ENCODE data around the gene MUSK. TPM values are rescaled to one million over a fixed set of nuclear protein-coding genes. Genes with fewer than 3 reads are reported as not detected.
"Not testable (repeated sequence)": the region's sequence is repeated elsewhere in the genome, so short reads cannot be mapped to it uniquely, and the experiment has no call there.

Gene MUSK
- total RNA-seq, 1 donor from 2014 or later: 0.24 TPM

DNA sequence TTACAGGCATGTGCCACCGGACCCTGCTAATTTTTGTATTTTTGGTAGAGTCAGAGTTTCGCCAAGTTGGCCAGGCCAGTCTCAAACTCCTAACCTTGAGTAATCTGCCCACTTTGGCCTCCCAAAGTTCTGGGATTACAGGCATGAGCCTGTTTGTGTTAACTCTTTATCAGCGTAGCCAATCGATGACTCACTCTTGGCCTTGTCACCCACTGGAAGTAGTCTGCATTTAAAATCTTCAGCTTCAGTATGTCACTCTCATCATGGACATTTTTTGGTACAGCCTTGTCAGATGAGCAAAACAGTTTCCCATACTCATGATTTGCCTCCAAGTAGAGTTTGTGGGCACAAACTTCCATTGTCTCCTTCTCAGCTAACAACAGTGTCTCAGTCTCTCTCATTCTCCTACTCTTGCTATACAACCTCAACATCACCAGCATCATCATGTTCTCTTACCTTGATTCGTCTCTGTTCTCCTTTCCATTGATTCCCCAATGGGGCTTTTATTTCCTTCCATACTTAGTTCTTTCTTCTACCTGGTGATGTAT is 22.5 kb downstream of the MUSK start:
- no peaks in the 10 kb centered on the region for H4K20me1 ChIP-seq (ENCODE audit: low read depth)
- H3K79me2 ChIP-seq (ENCODE audit: low read depth): no peaks in the 10 kb centered on the region
- Mint-ChIP-seq H3K4me3 (no peak overlapping the region), H3K27me3 (ENCODE audit: insufficient read depth, low read depth) (peaks cover 5% of the 10 kb centered on the region), H3K27ac (no peak overlapping the region), H3K36me3 (peaks cover 2% of the 10 kb centered on the region), H3K9me3 (no peaks in the 10 kb centered on the region), H3K4me1 (no peaks in the 10 kb centered on the region)
- no peaks in the 10 kb centered on the region for H3K36me3 ChIP-seq
- no peak overlapping the region for H3K4me2 ChIP-seq
- no peak overlapping the region for H3K4me3 ChIP-seq
- TF ChIP-seq, protein P1, sequence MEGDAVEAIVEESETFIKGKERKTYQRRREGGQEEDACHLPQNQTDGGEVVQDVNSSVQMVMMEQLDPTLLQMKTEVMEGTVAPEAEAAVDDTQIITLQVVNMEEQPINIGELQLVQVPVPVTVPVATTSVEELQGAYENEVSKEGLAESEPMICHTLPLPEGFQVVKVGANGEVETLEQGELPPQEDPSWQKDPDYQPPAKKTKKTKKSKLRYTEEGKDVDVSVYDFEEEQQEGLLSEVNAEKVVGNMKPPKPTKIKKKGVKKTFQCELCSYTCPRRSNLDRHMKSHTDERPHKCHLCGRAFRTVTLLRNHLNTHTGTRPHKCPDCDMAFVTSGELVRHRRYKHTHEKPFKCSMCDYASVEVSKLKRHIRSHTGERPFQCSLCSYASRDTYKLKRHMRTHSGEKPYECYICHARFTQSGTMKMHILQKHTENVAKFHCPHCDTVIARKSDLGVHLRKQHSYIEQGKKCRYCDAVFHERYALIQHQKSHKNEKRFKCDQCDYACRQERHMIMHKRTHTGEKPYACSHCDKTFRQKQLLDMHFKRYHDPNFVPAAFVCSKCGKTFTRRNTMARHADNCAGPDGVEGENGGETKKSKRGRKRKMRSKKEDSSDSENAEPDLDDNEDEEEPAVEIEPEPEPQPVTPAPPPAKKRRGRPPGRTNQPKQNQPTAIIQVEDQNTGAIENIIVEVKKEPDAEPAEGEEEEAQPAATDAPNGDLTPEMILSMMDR (IDR thresholded peaks at IDR 0.05): no peak
- TF ChIP-seq EZH2 (IDR thresholded peaks at IDR 0.05): no peak
- no peak for TF ChIP-seq EZH2phosphoT487 (IDR thresholded peaks at IDR 0.05)
- H2AFZ ChIP-seq (replicated peaks): peak overlapping the region; percentile 4
- no peak overlapping the region for H3K27ac ChIP-seq
- no peaks in the 10 kb centered on the region for H3K27me3 ChIP-seq
- no peaks in the 10 kb centered on the region for H3K4me1 ChIP-seq
- no peak for DNase-seq (ENCODE audit: low spot score)
- no peaks in the 10 kb centered on the region for H3K9me3 ChIP-seq (ENCODE audit: low read depth)
- H3K9ac ChIP-seq: no peak overlapping the region
- peaks cover 11% of the 10 kb centered on the region for H3F3A ChIP-seq (ENCODE audit: low read depth)

DNA sequence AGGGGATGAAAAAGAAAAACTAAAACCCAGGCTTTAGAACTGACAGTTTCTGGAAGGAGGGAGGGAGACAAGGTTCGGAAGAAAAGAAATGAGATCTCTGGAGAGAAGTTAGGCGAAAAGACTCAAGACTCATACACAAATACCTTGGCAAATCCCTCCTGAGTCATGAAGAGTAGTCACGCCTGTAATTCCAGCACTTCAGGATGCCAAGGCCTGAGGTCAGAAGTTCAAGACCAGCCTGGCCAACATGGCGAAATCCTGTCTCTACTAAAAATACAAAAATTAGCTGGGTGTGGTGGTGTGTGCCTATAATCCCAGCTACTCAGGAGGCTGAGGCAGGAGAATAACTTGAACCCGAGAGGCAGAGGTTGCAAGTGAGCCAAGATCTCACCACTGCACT is 27.3 kb downstream of the MUSK start:
- not testable (repeated sequence) for H3K79me2 ChIP-seq (ENCODE audit: low read depth); H3K4me1 ChIP-seq; H3F3A ChIP-seq (ENCODE audit: low read depth); H3K4me3 Mint-ChIP-seq; H3K4me3 ChIP-seq; H3K9me3 Mint-ChIP-seq; H3K27me3 Mint-ChIP-seq (ENCODE audit: insufficient read depth, low read depth); H3K9me3 ChIP-seq (ENCODE audit: low read depth); H3K27ac ChIP-seq; H3K4me2 ChIP-seq; H2AFZ ChIP-seq (replicated peaks); H3K27ac Mint-ChIP-seq; H3K27me3 ChIP-seq; H3K36me3 ChIP-seq; H3K36me3 Mint-ChIP-seq; H3K9ac ChIP-seq; DNase-seq (ENCODE audit: low spot score); H3K4me1 Mint-ChIP-seq; H4K20me1 ChIP-seq (ENCODE audit: low read depth)

- no peak for DNase-seq (ENCODE audit: low spot score)
- Mint-ChIP-seq H3K36me3 (no peaks in the 10 kb centered on the region), H3K4me3 (no peak overlapping the region), H3K27ac (no peak overlapping the region), H3K4me1 (no peaks in the 10 kb centered on the region), H3K27me3 (ENCODE audit: insufficient read depth, low read depth) (no peaks in the 10 kb centered on the region), H3K9me3 (no peaks in the 10 kb centered on the region)
- Histone ChIP-seq H3K9me3 (ENCODE audit: low read depth) (no peaks in the 10 kb centered on the region), H3K4me3 (no peak overlapping the region), H3K9ac (no peak overlapping the region), H3K27me3 (no peaks in the 10 kb centered on the region), H3K4me2 (no peak overlapping the region), H3F3A (ENCODE audit: low read depth) (no peaks in the 10 kb centered on the region), H3K36me3 (no peaks in the 10 kb centered on the region), H3K79me2 (ENCODE audit: low read depth) (no peaks in the 10 kb centered on the region), H3K27ac (no peak overlapping the region), H2AFZ (replicated peaks) (no peak overlapping the region), H3K4me1 (no peaks in the 10 kb centered on the region), H4K20me1 (ENCODE audit: low read depth) (no peaks in the 10 kb centered on the region)
- TF ChIP-seq EZH2phosphoT487 (IDR thresholded peaks at IDR 0.05) (no peak), EZH2 (IDR thresholded peaks at IDR 0.05) (no peak)
- TF ChIP-seq, protein P1 (IDR thresholded peaks at IDR 0.05): no peak
Observed at GRCh38 chr9:110700953-110701352, 32.4 kb downstream of the MUSK start.

- no peaks in the 10 kb centered on the region for H3K4me1 Mint-ChIP-seq
- H3K4me3 Mint-ChIP-seq: no peak overlapping the region
Observed at GRCh38 chr9:110703669-110704068, 35.1 kb downstream of the MUSK start.

More at GRCh38 chr9:110703669-110704068, 35.1 kb downstream of the MUSK start:
- Mint-ChIP-seq H3K36me3 (no peaks in the 10 kb centered on the region), H3K27me3 (ENCODE audit: insufficient read depth, low read depth) (no peaks in the 10 kb centered on the region), H3K9me3 (no peaks in the 10 kb centered on the region), H3K27ac (no peak overlapping the region)
- Histone ChIP-seq H4K20me1 (ENCODE audit: low read depth) (no peaks in the 10 kb centered on the region), H3K36me3 (no peaks in the 10 kb centered on the region), H3K27ac (no peak overlapping the region), H3F3A (ENCODE audit: low read depth) (no peaks in the 10 kb centered on the region), H3K4me1 (peaks cover 4% of the 10 kb centered on the region), H3K9ac (no peak overlapping the region), H3K4me2 (no peak overlapping the region), H3K27me3 (no peaks in the 10 kb centered on the region), H3K4me3 (no peak overlapping the region), H3K9me3 (ENCODE audit: low read depth) (no peaks in the 10 kb centered on the region), H2AFZ (replicated peaks) (no peak overlapping the region), H3K79me2 (ENCODE audit: low read depth) (no peaks in the 10 kb centered on the region)
- TF ChIP-seq EZH2 (IDR thresholded peaks at IDR 0.05) (no peak), EZH2phosphoT487 (IDR thresholded peaks at IDR 0.05) (no peak)
- TF ChIP-seq, protein P1 (IDR thresholded peaks at IDR 0.05): no peak
- DNase-seq (ENCODE audit: low spot score): no peak

Data from neural progenitor cell (in vitro differentiated cells).